NB4 (cell line): ENCODE measurements around the gene SDC3.

Experiments used
- DNase-seq: peaks from one replicate; pipeline ENCODE4 v3.0.0; 2010; ENCODE audit warnings: low read depth
- H3K4me3 ChIP-seq: one replicate; pipeline ENCODE4 v1.5.1; 2011; ENCODE audit warnings: mild to moderate bottlenecking, low read depth, low read length, moderate library complexity
- CTCF ChIP-seq: IDR thresholded peaks from one replicate; pipeline ENCODE4 v1.5.1; 2012; ENCODE audit warnings: low read depth, low read length
- MAX ChIP-seq: IDR thresholded peaks from 2 replicates; pipeline ENCODE4 v1.6.1; 2011; ENCODE audit warnings: low read depth, low read length
- MYC ChIP-seq: IDR thresholded peaks from 2 replicates; pipeline ENCODE4 v1.6.1; 2011; ENCODE audit warnings: low read depth, low read length
- POLR2A ChIP-seq: IDR thresholded peaks from 2 replicates; pipeline ENCODE4 v1.6.1; 2011; ENCODE audit warnings: mild to moderate bottlenecking; ENCODE audit not compliant: insufficient read length; ENCODE audit errors: extremely low read depth

The SDC3 gene

GRCh38 chr1:30908696-30909364 lies at the start of gene SDC3:
SDC3 (minus strand) TSS chr1:30908758; CDS start chr1:30908586, 172 bp downstream.
- TF ChIP-seq POLR2A (no peak), CTCF (no peak), MAX (no peak), MYC (no peak)
- H3K4me3 ChIP-seq, result no peak within 1 kb of the TSS
- no peak for DNase-seq

- DNase-seq, result no peak
- TF ChIP-seq CTCF (no peak), POLR2A (no peak), MAX (no peak), MYC (no peak)
- no peak overlapping the region for H3K4me3 ChIP-seq
These were observed 49.1 kb upstream of the SDC3 start for GRCh38 chr1:30957560-30958222.

GRCh38 chr1:30955448-30956015 lies 47.0 kb upstream of the SDC3 start:
- no peak for DNase-seq
- no peak overlapping the region for H3K4me3 ChIP-seq
- TF ChIP-seq CTCF (no peak), POLR2A (no peak), MYC (no peak), MAX (no peak)

GRCh38 chr1:30953685-30954084 lies 45.1 kb upstream of the SDC3 start:
- no peak overlapping the region for H3K4me3 ChIP-seq
- TF ChIP-seq CTCF (no peak), MYC (no peak), MAX (no peak), POLR2A (no peak)
- no peak for DNase-seq

GRCh38 chr1:30952098-30952497 lies 43.5 kb upstream of the SDC3 start:
- no peak for DNase-seq
- no peak overlapping the region for H3K4me3 ChIP-seq
- TF ChIP-seq CTCF, result no peak
- no peak for TF ChIP-seq MAX
- TF ChIP-seq MYC, result no peak
- no peak for TF ChIP-seq POLR2A
